Panc1 (cell line): Measurements from ENCODE around the gene GFY.

Source experiments
- POLR2AphosphoS5 ChIP-seq: IDR thresholded peaks from 2 replicates; pipeline ENCODE4 v1.6.1; 2012; ENCODE audit warnings: mild to moderate bottlenecking, low read depth, low read length, moderate library complexity
- SIN3A ChIP-seq: IDR thresholded peaks from 2 replicates; pipeline ENCODE4 v1.6.1; 2012; ENCODE audit warnings: low read depth, mild to moderate bottlenecking, low read length, moderate library complexity, borderline replicate concordance; ENCODE audit not compliant: insufficient read depth
- TF ChIP-seq, protein P1 (sequence below): fragments of 450-650 bp; IDR thresholded peaks from 2 replicates; pipeline ENCODE4 v1.5.1; 2017; ENCODE audit warnings: mild to moderate bottlenecking
- TF ChIP-seq, protein P2 (sequence below), 2 experiments: IDR thresholded peaks; 2 replicates each; pipeline ENCODE4 v1.6.1; 2011 to 2012; ENCODE audit warnings: low read depth in 2 of 2, control low read depth in 1 of 2, low read length in 1 of 2, mild to moderate bottlenecking in 1 of 2, moderate library complexity in 1 of 2; ENCODE audit not compliant: insufficient read depth in 1 of 2

DNA sequence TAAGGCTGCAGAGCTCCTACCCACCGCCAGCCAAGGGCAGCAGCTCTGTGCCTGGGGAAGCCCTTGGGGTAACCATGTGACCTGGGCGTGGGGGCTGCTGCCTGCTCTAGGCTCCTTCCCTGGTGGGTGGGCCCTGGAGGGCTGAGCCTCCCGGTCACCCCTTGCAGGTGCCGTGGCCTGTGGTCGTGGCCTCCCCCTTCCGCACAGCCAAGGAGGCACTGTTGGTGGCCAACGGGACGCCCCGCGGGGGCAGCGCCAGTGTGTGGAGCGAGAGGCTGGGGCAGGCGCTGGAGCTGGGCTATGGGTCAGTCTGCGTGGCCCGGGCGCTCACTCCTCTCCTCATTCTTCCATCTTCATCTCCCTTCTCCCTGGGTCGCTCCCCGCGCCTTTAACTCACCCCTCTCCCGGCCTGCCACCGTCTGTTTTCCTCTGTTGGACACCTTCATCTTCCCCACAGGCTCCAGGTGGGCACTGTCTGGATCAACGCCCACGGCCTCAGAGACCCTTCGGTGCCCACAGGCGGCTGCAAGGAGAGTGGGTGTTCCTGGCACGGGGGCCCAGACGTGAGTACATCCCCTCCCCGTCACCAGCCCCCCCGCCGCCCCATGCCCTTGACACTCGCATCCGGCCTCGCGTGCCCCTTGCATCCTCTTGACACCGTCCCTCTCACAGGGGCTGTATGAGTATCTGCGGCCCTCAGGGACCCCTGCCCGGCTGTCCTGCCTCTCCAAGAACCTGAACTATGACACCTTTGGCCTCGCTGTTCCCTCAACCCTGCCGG, 39.0 kb downstream of the GFY start:
- TF ChIP-seq, protein P1, sequence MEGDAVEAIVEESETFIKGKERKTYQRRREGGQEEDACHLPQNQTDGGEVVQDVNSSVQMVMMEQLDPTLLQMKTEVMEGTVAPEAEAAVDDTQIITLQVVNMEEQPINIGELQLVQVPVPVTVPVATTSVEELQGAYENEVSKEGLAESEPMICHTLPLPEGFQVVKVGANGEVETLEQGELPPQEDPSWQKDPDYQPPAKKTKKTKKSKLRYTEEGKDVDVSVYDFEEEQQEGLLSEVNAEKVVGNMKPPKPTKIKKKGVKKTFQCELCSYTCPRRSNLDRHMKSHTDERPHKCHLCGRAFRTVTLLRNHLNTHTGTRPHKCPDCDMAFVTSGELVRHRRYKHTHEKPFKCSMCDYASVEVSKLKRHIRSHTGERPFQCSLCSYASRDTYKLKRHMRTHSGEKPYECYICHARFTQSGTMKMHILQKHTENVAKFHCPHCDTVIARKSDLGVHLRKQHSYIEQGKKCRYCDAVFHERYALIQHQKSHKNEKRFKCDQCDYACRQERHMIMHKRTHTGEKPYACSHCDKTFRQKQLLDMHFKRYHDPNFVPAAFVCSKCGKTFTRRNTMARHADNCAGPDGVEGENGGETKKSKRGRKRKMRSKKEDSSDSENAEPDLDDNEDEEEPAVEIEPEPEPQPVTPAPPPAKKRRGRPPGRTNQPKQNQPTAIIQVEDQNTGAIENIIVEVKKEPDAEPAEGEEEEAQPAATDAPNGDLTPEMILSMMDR: no peak
- TF ChIP-seq POLR2AphosphoS5 (no peak), SIN3A (no peak)
- TF ChIP-seq, protein P2, sequence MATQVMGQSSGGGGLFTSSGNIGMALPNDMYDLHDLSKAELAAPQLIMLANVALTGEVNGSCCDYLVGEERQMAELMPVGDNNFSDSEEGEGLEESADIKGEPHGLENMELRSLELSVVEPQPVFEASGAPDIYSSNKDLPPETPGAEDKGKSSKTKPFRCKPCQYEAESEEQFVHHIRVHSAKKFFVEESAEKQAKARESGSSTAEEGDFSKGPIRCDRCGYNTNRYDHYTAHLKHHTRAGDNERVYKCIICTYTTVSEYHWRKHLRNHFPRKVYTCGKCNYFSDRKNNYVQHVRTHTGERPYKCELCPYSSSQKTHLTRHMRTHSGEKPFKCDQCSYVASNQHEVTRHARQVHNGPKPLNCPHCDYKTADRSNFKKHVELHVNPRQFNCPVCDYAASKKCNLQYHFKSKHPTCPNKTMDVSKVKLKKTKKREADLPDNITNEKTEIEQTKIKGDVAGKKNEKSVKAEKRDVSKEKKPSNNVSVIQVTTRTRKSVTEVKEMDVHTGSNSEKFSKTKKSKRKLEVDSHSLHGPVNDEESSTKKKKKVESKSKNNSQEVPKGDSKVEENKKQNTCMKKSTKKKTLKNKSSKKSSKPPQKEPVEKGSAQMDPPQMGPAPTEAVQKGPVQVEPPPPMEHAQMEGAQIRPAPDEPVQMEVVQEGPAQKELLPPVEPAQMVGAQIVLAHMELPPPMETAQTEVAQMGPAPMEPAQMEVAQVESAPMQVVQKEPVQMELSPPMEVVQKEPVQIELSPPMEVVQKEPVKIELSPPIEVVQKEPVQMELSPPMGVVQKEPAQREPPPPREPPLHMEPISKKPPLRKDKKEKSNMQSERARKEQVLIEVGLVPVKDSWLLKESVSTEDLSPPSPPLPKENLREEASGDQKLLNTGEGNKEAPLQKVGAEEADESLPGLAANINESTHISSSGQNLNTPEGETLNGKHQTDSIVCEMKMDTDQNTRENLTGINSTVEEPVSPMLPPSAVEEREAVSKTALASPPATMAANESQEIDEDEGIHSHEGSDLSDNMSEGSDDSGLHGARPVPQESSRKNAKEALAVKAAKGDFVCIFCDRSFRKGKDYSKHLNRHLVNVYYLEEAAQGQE (IDR thresholded peaks at IDR 0.05; ENCODE audit: insufficient read depth in 1 of 2, low read depth in 2 of 2, low read length in 1 of 2): no peak
